ENCODE results near the gene NOTCH2.

Gene NOTCH2

GRCh38 chr1:119937198-119937597 is 132.3 kb downstream of the NOTCH2 start:
- DNase-seq, result no peak

- DNase-seq, result no peak
These were observed 133.5 kb downstream of the NOTCH2 start for GRCh38 chr1:119935915-119936314.

GRCh38 chr1:119935373-119935772 is 134.1 kb downstream of the NOTCH2 start:
- DNase-seq, result no peak

- no peak for DNase-seq
These were observed 136.1 kb downstream of the NOTCH2 start for GRCh38 chr1:119933397-119933796.

- no peak for DNase-seq
These were observed 139.7 kb downstream of the NOTCH2 start for GRCh38 chr1:119929643-119930315.

- DNase-seq, result no peak
These were observed 142.9 kb downstream of the NOTCH2 start for GRCh38 chr1:119926553-119926952.

GRCh38 chr1:119924948-119925898 is 144.2 kb downstream of the NOTCH2 start:
- no peak for DNase-seq

GRCh38 chr1:119920104-119920968 is 149.1 kb downstream of the NOTCH2 start:
- DNase-seq, result no peak

- DNase-seq, result no peak
These were observed 150.2 kb downstream of the NOTCH2 start for GRCh38 chr1:119919241-119919640.

- no peak for DNase-seq
These were observed 151.2 kb downstream of the NOTCH2 start for GRCh38 chr1:119918301-119918700.

GRCh38 chr1:119917304-119918055 is 152.0 kb downstream of the NOTCH2 start:
- no peak for DNase-seq

- DNase-seq, result no peak
These were observed 153.9 kb downstream of the NOTCH2 start for GRCh38 chr1:119915517-119915916.

GRCh38 chr1:119914071-119914470 is 155.4 kb downstream of the NOTCH2 start:
- no peak for DNase-seq

GRCh38 chr1:119912963-119913362 is 156.5 kb downstream of the NOTCH2 start:
- no peak for DNase-seq

- no peak for DNase-seq
These were observed 157.7 kb downstream of the NOTCH2 start for GRCh38 chr1:119911775-119912174.

- DNase-seq, result no peak
These were observed 158.8 kb downstream of the NOTCH2 start for GRCh38 chr1:119910618-119911017.

- no peak for DNase-seq
These were observed 159.4 kb downstream of the NOTCH2 start for GRCh38 chr1:119909890-119910596.

GRCh38 chr1:119908661-119909060 is 160.8 kb downstream of the NOTCH2 start:
- no peak for DNase-seq

GRCh38 chr1:119906927-119907652 is 162.4 kb downstream of the NOTCH2 start:
- DNase-seq, result no peak

- DNase-seq, result no peak
These were observed 166.0 kb downstream of the NOTCH2 start for GRCh38 chr1:119903443-119903835.

Measured in NCI-H2227 treated with DMSO at 0.1 percent for 48 hours (cell line).